ENCODE results near the gene TMEM221. TPM values are rescaled to one million over a fixed set of nuclear protein-coding genes. Genes with fewer than 3 reads are reported as not detected.

TMEM221 gene
- total RNA-seq, 4 donors from 2014 or later = 0.21 to 2.0 (median 0.30) TPM; not detected in 1

DNA sequence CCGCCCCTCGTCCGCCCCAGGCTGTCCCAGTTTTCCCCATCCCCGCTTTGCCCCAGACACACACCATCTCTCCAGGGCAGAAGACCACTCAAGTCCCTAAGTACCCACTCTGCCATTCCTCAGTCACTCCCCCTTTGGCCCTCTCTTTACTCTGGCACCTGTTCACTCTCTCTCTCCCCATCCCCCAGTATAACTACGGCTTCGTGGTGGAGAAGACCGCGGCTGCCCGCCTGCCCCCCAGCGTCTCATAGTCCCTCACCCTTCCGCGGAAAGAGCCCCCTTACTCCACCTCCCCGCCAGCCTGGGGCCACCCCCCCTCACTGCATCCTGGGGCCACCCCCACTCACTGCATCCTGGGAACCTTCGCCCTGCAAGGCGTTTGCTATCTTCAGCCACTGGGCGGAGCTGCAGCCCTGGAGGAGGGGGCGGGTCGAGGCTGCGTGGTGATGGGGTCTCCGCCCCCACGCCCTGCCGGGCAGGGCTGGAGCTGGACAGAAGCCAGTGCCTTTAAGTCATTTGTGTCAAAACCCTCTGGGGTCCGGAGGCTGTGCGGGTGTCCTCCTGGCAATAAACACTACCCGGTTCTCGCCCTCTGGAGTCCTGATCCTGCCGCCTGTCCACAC is 23.6 kb downstream of the TMEM221 start:
- DNase-seq (ENCODE audit: low spot score in 2 of 2) = no peak
- Histone ChIP-seq H3K4me3 (no peak overlapping the region), H3K36me3 (peaks cover 0 to 22% (median 0%) of the 10 kb centered on the region in 3 donors), H3K4me1 (peaks cover 0 to 22% (median 3%) of the 10 kb centered on the region in 4 donors), H3K27ac (no peak overlapping the region), H3K27me3 (no peaks in the 10 kb centered on the region), H3K9me3 (no peaks in the 10 kb centered on the region)
- 22 to 28% methylated on average over 22 to 27 of the region's 27 CpGs for WGBS, 2 donors
- TF ChIP-seq, protein P1, sequence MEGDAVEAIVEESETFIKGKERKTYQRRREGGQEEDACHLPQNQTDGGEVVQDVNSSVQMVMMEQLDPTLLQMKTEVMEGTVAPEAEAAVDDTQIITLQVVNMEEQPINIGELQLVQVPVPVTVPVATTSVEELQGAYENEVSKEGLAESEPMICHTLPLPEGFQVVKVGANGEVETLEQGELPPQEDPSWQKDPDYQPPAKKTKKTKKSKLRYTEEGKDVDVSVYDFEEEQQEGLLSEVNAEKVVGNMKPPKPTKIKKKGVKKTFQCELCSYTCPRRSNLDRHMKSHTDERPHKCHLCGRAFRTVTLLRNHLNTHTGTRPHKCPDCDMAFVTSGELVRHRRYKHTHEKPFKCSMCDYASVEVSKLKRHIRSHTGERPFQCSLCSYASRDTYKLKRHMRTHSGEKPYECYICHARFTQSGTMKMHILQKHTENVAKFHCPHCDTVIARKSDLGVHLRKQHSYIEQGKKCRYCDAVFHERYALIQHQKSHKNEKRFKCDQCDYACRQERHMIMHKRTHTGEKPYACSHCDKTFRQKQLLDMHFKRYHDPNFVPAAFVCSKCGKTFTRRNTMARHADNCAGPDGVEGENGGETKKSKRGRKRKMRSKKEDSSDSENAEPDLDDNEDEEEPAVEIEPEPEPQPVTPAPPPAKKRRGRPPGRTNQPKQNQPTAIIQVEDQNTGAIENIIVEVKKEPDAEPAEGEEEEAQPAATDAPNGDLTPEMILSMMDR (IDR thresholded peaks at IDR 0.05) = peak in 3 of 5 experiments; percentile 33 to 49 (median 42)
- no peak for TF ChIP-seq EP300 (IDR thresholded peaks at IDR 0.05)

DNA sequence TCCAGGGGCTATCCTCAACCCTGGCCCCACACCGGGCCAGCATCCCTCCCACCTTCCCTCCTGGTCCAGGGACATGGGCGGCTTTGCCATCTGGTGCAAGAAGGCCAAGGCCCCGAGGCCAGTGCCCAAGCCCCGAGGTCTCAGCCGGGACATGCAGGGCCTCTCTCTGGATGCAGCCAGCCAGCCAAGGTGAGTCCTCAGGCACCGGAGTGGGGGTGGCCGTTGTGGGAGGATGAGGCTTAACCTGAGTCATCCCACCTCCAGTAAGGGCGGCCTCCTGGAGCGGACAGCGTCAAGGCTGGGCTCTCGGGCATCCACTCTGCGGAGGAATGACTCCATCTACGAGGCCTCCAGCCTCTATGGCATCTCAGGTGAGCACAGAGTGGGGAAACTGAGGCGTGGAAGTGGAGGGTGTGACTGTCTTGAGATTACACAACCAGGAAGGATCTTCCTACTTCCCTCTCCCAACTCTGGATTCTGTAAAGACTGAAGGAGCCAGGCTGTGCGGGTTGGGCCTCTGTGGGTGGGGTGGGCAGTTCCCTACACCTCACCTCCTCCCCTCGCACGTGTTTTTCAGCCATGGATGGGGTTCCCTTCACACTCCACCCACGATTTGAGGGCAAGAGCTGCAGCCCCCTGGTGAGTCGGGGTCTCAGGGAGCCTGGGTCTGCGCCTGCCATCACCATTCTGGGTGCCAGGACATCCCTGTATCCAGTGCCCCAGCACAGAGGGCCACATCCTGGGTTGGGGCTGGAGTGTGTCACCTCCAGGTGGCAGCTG is 24.8 kb downstream of the TMEM221 start:
- Histone ChIP-seq H3K27me3 (no peaks in the 10 kb centered on the region), H3K9me3 (no peaks in the 10 kb centered on the region), H3K4me3 (no peak overlapping the region), H3K36me3 (peaks cover 0 to 22% (median 0%) of the 10 kb centered on the region in 3 donors), H3K4me1 (peaks cover 0 to 24% (median 3%) of the 10 kb centered on the region in 4 donors), H3K27ac (no peak overlapping the region)
- WGBS, 2 donors = 88 to 94% methylated on average over 20 of the region's 20 CpGs
- no peak for DNase-seq (ENCODE audit: low spot score in 2 of 2)
- TF ChIP-seq POLR2A (IDR thresholded peaks at IDR 0.05) (no peak), EP300 (IDR thresholded peaks at IDR 0.05) (no peak)
- TF ChIP-seq, protein P1 (IDR thresholded peaks at IDR 0.05) = no peak

DNA sequence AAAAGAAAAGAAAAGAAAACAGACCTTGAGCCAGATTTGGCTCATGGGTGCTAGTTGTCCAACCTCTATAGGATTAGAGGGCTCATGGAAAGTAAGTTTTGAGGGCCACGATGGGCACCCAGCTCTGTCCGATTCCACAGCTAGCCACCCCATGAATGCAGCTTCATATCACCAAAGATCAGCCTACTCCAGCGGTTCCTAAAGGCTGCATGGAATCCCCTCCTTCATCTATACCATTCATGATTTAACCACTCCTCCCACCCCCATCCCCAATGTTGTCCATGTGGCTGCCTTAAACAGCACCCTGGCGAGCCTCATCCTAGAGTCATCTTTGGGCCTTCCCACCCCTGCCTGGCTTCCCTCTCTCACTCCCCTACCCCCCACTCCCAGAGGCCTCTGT is 26.5 kb downstream of the TMEM221 start:
- Histone ChIP-seq H3K4me3 (no peak overlapping the region), H3K9me3 (no peaks in the 10 kb centered on the region), H3K36me3 (peaks cover 0 to 22% (median 0%) of the 10 kb centered on the region in 3 donors), H3K4me1 (peaks cover 0 to 24% (median 3%) of the 10 kb centered on the region in 4 donors), H3K27me3 (no peaks in the 10 kb centered on the region), H3K27ac (no peak overlapping the region)
- no peak for DNase-seq (ENCODE audit: low spot score in 2 of 2)
- no peak for TF ChIP-seq POLR2A (IDR thresholded peaks at IDR 0.05)
- TF ChIP-seq, protein P1 (IDR thresholded peaks at IDR 0.05) = no peak
- no peak for TF ChIP-seq EP300 (IDR thresholded peaks at IDR 0.05)
- WGBS, 2 donors = 94 to 96% methylated on average over 4 of the region's 4 CpGs

DNA sequence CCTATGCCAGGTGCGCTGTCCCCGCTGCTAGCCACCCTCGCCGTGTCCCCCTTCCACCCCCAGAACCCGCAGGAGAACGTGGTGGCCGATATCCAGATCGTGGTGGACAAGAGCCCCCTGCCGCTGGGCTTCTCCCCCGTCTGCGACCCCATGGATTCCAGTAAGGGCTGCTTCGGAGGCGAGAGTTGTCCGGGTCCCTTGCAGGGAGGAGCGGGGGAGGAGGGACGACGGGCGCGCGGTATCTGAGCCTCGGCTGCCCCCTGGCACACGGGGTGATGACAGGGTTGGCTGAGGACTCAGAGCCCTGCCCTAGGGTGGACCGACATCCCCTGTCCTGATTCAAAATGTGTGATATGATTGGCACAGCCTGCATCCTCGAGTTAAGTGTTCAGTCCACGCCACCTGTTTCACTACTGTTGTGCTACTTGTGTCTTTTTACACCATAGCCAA is 28.0 kb downstream of the TMEM221 start:
- Histone ChIP-seq H3K36me3 (peaks cover 0 to 22% (median 0%) of the 10 kb centered on the region in 3 donors), H3K27ac (peak overlapping the region in 2 of 4 donors; percentile 77 to 82), H3K9me3 (no peaks in the 10 kb centered on the region), H3K4me3 (peak overlapping the region; percentile 74 to 91 (median 82)), H3K4me1 (peaks cover 0 to 24% (median 3%) of the 10 kb centered on the region in 4 donors), H3K27me3 (peaks cover 0 to under 1% of the 10 kb centered on the region in 2 donors)
- DNase-seq (ENCODE audit: low spot score in 2 of 2) = peak in 1 of 2 donors; percentile 12
- WGBS, 2 donors = 5 to 6% methylated on average over 17 to 25 of the region's 25 CpGs
- TF ChIP-seq POLR2A (IDR thresholded peaks at IDR 0.05) (no peak), EP300 (IDR thresholded peaks at IDR 0.05) (no peak)
- TF ChIP-seq, protein P1 (IDR thresholded peaks at IDR 0.05) = no peak

All from tibial nerve (tissue), 4 donors.